GM12875 (cell line): ENCODE results near the gene GLB1L3.

Source experiments
- H3K4me3 ChIP-seq: one replicate; pipeline ENCODE4 v1.5.1; 2011; ENCODE audit warnings: low read depth, low read length, control low read depth
- CTCF ChIP-seq: IDR thresholded peaks from 2 replicates; pipeline ENCODE4 v1.5.1; 2011; ENCODE audit warnings: low read depth, mild to moderate bottlenecking, control low read depth, inconsistent platforms, low read length, moderate library complexity, borderline replicate concordance; ENCODE audit not compliant: insufficient read depth

The GLB1L3 gene

GRCh38 chr11:134352111-134352510, 75.9 kb downstream of the GLB1L3 start:
- H3K4me3 ChIP-seq: no peak overlapping the region
- TF ChIP-seq CTCF: no peak

- no peak for TF ChIP-seq CTCF
- no peak overlapping the region for H3K4me3 ChIP-seq
These were observed 79.0 kb downstream of the GLB1L3 start for GRCh38 chr11:134355136-134355535.

GRCh38 chr11:134355656-134356055, 79.5 kb downstream of the GLB1L3 start:
- H3K4me3 ChIP-seq: no peak overlapping the region
- no peak for TF ChIP-seq CTCF

GRCh38 chr11:134356656-134357544, 80.7 kb downstream of the GLB1L3 start:
- no peak for TF ChIP-seq CTCF
- H3K4me3 ChIP-seq: no peak overlapping the region

- H3K4me3 ChIP-seq: no peak overlapping the region
- TF ChIP-seq CTCF: no peak
These were observed 81.3 kb downstream of the GLB1L3 start for GRCh38 chr11:134357545-134357839.

GRCh38 chr11:134358165-134358855, 82.1 kb downstream of the GLB1L3 start:
- H3K4me3 ChIP-seq: no peak overlapping the region
- no peak for TF ChIP-seq CTCF
